HepG2 (cell line): ENCODE results near the gene ATAD3C. TPM values are rescaled to one million over a fixed set of nuclear protein-coding genes. Genes with fewer than 3 reads are reported as not detected.

Source experiments
- GZF1 ChIP-seq: sonication (generic); formaldehyde crosslinking; IDR thresholded peaks from 2 replicates; pipeline ENCODE4 v1.5.1; 2020; ENCODE audit warnings: mild to moderate bottlenecking, missing genetic modification reagents
- MTF2 ChIP-seq: sonication (generic); formaldehyde crosslinking; IDR thresholded peaks from 2 replicates; pipeline ENCODE4 v1.5.0; 2020; ENCODE audit warnings: missing genetic modification reagents, borderline replicate concordance
- NFIC ChIP-seq: IDR thresholded peaks from 2 replicates; pipeline ENCODE4 v1.6.1; 2012; ENCODE audit warnings: mild to moderate bottlenecking, low read length, inconsistent platforms
- ZFAT ChIP-seq: sonication (generic); formaldehyde crosslinking; conservative IDR thresholded peaks from 2 replicates; pipeline ENCODE4 v1.8.1; 2023; ENCODE audit warnings: missing genetic modification reagents, inconsistent platforms
- ZHX2 ChIP-seq, 2 experiments: sonication (generic) in 1 of 2; formaldehyde crosslinking in 1 of 2; IDR thresholded peaks; 2 replicates each; pipeline versions ENCODE4 v1.6.1 to v1.9.0; 2014 to 2022; ENCODE audit warnings: antibody characterized with exemption in 1 of 2, borderline replicate concordance in 1 of 2, inconsistent platforms in 1 of 2, low read depth in 1 of 2, missing genetic modification reagents in 1 of 2
- ZNF652 ChIP-seq: IDR thresholded peaks from 2 replicates; pipeline ENCODE4 v1.6.1; 2016; ENCODE audit warnings: low read depth, borderline replicate concordance
- ZNF83 ChIP-seq: sonication (generic); formaldehyde crosslinking; IDR thresholded peaks from 2 replicates; pipeline ENCODE4 v1.4.0; 2020; ENCODE audit warnings: missing genetic modification reagents, mild to moderate bottlenecking, borderline replicate concordance
- polyA plus RNA-seq, 8 experiments: library from polyadenylated mRNA; depleted of rRNA in 3 of 8; stranded (reverse) in 7 of 8; unstranded in 1 of 8; fragments of >200 nt; fragmentation: Illumina TruSeq in 4 of 8; extraction: Trizol in 4 of 8; gene quantifications; 2 replicates each; pipeline versions ENCODE4 v1.2.1 to v1.2.3, GENCODE V29; 2011 to 2016; ENCODE audit warnings: low read depth in 4 of 8, missing spikeins in 1 of 8, mixed read lengths in 1 of 8; ENCODE audit not compliant: insufficient read depth in 1 of 8
- total RNA-seq, 5 experiments: library from RNA; depleted of rRNA; stranded (reverse); fragments of >200 nt; fragmentation: Illumina TruSeq; extraction: Trizol; gene quantifications; 2 replicates each; pipeline ENCODE4 v1.2.3, GENCODE V29; 2016; ENCODE audit warnings: low read depth in 1 of 5
- TF ChIP-seq, protein P1 (sequence below): sonication (generic); formaldehyde crosslinking; IDR thresholded peaks from 2 replicates; pipeline ENCODE4 v1.5.0; 2020; ENCODE audit warnings: mild to moderate bottlenecking, missing genetic modification reagents, borderline replicate concordance
- TF ChIP-seq, protein P2 (sequence below): sonication (generic); formaldehyde crosslinking; IDR thresholded peaks from 2 replicates; pipeline ENCODE4 v1.8.0; 2022; ENCODE audit warnings: missing genetic modification reagents, mild to moderate bottlenecking, borderline replicate concordance
- TF ChIP-seq, protein P3 (sequence below): sonication (generic); formaldehyde crosslinking; IDR thresholded peaks from 2 replicates; pipeline ENCODE4 v1.4.0; 2020; ENCODE audit warnings: missing genetic modification reagents

Gene ATAD3C
- total and polyA plus RNA-seq, 2 of the 13 experiments (the other 11 are each of a cell fraction or from before 2014, with no cell fraction given), result 2.4 to 3.2 TPM

- TF ChIP-seq ZNF652 (CRISPR knock-in tag), result peak; percentile 13; the same call in 1 of the 2 replicates
- TF ChIP-seq, protein P1, sequence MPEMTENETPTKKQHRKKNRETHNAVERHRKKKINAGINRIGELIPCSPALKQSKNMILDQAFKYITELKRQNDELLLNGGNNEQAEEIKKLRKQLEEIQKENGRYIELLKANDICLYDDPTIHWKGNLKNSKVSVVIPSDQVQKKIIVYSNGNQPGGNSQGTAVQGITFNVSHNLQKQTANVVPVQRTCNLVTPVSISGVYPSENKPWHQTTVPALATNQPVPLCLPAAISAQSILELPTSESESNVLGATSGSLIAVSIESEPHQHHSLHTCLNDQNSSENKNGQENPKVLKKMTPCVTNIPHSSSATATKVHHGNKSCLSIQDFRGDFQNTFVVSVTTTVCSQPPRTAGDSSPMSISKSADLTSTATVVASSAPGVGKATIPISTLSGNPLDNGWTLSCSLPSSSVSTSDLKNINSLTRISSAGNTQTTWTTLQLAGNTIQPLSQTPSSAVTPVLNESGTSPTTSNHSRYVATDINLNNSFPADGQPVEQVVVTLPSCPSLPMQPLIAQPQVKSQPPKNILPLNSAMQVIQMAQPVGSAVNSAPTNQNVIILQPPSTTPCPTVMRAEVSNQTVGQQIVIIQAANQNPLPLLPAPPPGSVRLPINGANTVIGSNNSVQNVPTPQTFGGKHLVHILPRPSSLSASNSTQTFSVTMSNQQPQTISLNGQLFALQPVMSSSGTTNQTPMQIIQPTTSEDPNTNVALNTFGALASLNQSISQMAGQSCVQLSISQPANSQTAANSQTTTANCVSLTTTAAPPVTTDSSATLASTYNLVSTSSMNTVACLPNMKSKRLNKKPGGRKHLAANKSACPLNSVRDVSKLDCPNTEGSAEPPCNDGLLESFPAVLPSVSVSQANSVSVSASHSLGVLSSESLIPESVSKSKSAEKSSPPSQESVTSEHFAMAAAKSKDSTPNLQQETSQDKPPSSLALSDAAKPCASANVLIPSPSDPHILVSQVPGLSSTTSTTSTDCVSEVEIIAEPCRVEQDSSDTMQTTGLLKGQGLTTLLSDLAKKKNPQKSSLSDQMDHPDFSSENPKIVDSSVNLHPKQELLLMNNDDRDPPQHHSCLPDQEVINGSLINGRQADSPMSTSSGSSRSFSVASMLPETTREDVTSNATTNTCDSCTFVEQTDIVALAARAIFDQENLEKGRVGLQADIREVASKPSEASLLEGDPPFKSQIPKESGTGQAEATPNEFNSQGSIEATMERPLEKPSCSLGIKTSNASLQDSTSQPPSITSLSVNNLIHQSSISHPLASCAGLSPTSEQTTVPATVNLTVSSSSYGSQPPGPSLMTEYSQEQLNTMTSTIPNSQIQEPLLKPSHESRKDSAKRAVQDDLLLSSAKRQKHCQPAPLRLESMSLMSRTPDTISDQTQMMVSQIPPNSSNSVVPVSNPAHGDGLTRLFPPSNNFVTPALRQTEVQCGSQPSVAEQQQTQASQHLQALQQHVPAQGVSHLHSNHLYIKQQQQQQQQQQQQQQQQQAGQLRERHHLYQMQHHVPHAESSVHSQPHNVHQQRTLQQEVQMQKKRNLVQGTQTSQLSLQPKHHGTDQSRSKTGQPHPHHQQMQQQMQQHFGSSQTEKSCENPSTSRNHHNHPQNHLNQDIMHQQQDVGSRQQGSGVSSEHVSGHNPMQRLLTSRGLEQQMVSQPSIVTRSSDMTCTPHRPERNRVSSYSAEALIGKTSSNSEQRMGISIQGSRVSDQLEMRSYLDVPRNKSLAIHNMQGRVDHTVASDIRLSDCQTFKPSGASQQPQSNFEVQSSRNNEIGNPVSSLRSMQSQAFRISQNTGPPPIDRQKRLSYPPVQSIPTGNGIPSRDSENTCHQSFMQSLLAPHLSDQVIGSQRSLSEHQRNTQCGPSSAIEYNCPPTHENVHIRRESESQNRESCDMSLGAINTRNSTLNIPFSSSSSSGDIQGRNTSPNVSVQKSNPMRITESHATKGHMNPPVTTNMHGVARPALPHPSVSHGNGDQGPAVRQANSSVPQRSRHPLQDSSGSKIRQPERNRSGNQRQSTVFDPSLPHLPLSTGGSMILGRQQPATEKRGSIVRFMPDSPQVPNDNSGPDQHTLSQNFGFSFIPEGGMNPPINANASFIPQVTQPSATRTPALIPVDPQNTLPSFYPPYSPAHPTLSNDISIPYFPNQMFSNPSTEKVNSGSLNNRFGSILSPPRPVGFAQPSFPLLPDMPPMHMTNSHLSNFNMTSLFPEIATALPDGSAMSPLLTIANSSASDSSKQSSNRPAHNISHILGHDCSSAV, result no peak
- no peak for TF ChIP-seq ZFAT (CRISPR knock-in tag)
- peak; percentile 93 for TF ChIP-seq ZHX2 (IDR thresholded peaks at IDR 0.05; ENCODE audit: low read depth)
- TF ChIP-seq ZHX2 (CRISPR knock-in tag; IDR thresholded peaks at IDR 0.05; ENCODE audit: borderline replicate concordance), result no peak
- TF ChIP-seq MTF2 (CRISPR knock-in tag), result no peak
- TF ChIP-seq, protein P2, sequence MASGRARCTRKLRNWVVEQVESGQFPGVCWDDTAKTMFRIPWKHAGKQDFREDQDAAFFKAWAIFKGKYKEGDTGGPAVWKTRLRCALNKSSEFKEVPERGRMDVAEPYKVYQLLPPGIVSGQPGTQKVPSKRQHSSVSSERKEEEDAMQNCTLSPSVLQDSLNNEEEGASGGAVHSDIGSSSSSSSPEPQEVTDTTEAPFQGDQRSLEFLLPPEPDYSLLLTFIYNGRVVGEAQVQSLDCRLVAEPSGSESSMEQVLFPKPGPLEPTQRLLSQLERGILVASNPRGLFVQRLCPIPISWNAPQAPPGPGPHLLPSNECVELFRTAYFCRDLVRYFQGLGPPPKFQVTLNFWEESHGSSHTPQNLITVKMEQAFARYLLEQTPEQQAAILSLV, result peak; percentile 27; the same call in 1 of the 2 replicates
- TF ChIP-seq NFIC, result no peak
- TF ChIP-seq ZNF83 (CRISPR knock-in tag), result no peak
- TF ChIP-seq GZF1 (CRISPR knock-in tag), result no peak; the same call in 1 of the 2 replicates
- TF ChIP-seq, protein P3, sequence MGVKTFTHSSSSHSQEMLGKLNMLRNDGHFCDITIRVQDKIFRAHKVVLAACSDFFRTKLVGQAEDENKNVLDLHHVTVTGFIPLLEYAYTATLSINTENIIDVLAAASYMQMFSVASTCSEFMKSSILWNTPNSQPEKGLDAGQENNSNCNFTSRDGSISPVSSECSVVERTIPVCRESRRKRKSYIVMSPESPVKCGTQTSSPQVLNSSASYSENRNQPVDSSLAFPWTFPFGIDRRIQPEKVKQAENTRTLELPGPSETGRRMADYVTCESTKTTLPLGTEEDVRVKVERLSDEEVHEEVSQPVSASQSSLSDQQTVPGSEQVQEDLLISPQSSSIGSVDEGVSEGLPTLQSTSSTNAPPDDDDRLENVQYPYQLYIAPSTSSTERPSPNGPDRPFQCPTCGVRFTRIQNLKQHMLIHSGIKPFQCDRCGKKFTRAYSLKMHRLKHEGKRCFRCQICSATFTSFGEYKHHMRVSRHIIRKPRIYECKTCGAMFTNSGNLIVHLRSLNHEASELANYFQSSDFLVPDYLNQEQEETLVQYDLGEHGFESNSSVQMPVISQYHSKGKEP, result no peak
Observed at GRCh38 chr1:1511533-1512285, 62.2 kb downstream of the ATAD3C start, which contains the start of gene ATAD3A (continued).
